ENCODE measurements around the gene ASH1L.
"Not testable (repeated sequence)": the region's sequence is repeated elsewhere in the genome, so short reads cannot be mapped to it uniquely, and the experiment has no call there.

DNA sequence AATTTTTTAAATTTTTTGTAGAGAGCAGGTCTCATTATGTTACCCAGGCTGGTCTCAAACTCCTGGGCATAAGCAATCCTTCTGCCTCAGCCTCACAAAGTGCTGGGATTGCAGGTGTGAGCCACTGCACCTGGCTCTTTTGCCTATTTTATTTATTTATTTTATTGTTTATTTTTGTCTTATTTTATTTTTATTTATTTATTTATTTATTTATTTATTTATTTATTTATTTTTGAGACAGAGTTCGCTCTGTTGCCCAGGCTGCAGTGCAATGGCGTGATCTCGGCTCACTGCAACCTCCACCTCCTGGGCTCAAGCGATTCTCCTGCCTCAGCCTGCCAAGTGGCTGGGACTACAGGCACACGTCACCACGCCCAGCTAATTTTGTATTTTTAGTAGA, 13.0 kb upstream of the ASH1L start:
- TF ChIP-seq ISL1, CSDC2, ZNF70 (CRISPR knock-in tag; IDR thresholded peaks at IDR 0.05): not testable (repeated sequence)
- TF ChIP-seq, protein P1, sequence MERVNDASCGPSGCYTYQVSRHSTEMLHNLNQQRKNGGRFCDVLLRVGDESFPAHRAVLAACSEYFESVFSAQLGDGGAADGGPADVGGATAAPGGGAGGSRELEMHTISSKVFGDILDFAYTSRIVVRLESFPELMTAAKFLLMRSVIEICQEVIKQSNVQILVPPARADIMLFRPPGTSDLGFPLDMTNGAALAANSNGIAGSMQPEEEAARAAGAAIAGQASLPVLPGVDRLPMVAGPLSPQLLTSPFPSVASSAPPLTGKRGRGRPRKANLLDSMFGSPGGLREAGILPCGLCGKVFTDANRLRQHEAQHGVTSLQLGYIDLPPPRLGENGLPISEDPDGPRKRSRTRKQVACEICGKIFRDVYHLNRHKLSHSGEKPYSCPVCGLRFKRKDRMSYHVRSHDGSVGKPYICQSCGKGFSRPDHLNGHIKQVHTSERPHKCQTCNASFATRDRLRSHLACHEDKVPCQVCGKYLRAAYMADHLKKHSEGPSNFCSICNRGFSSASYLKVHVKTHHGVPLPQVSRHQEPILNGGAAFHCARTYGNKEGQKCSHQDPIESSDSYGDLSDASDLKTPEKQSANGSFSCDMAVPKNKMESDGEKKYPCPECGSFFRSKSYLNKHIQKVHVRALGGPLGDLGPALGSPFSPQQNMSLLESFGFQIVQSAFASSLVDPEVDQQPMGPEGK (CRISPR knock-in tag; IDR thresholded peaks at IDR 0.05; ENCODE audit: borderline replicate concordance), result not testable (repeated sequence)

All from SK-N-SH treated with all-trans-retinoic acid at 6 μM for 48 hours (cell line).